Measurements from ENCODE around the gene RMND5A.
"Not testable (repeated sequence)": the region's sequence is repeated elsewhere in the genome, so short reads cannot be mapped to it uniquely, and the experiment has no call there.

Gene RMND5A

DNA sequence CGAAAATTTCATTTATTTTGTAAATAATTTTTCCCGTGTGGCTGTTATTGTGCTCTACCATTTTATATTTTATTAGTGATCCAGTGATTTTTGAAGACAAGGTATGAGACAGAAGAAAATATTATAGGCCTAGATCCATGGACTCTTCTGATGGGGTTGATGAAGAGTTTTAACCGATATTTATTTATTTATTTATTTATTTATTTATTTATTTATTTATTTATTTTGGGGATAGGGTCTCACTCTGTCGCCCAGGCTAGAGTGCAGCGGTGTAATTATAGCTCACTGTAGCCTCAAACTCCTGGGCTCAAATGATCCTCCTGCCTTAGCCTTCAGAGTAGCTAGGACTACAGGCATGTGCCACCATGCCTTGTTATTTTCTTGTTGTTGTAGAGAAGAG is 33.6 kb upstream of the RMND5A start:
- no peak overlapping the region for H2AFZ ChIP-seq (ENCODE audit: low read length, unreplicated experiment)

DNA sequence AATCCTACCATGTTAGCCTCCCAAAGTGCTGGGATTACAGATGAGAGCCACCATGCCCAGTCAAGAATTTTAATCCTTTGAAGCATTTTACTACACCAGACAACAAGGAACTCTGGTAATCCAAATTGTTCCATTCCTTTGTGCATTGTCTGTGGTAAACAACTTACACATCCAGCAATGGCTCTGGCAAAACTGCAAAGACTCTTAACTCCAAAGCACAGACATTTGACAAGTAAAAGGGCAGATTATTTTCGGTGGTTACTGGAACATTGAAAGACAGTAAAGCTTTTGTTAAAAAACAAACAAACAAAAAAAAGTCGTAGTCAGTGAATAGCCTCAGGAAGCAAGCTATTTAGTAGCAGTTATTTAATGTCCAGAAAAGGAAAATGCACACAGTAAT is 33.2 kb upstream of the RMND5A start:
- no peak overlapping the region for H2AFZ ChIP-seq (ENCODE audit: low read length, unreplicated experiment)
- H3K27me3 ChIP-seq (ENCODE audit: insufficient read depth, low read length): no peaks in the 10 kb centered on the region
- H3K4me1 ChIP-seq (ENCODE audit: control insufficient read depth, insufficient read depth, low read length, unreplicated experiment): no peaks in the 10 kb centered on the region
- no peak overlapping the region for H3K4me3 ChIP-seq (ENCODE audit: low read depth, low read length)
- H3K36me3 ChIP-seq (ENCODE audit: insufficient read depth, low read length): no peaks in the 10 kb centered on the region
- no peak overlapping the region for H3K27ac ChIP-seq (ENCODE audit: low read depth, low read length)
- H3K79me2 ChIP-seq (ENCODE audit: control insufficient read depth, insufficient read depth, low read length, unreplicated experiment): no peaks in the 10 kb centered on the region

More for the DNA sequence above, 33.6 kb upstream of the RMND5A start:
- no peak overlapping the region for H3K4me3 ChIP-seq (ENCODE audit: low read depth, low read length)
- no peaks in the 10 kb centered on the region for H3K79me2 ChIP-seq (ENCODE audit: control insufficient read depth, insufficient read depth, low read length, unreplicated experiment)
- H3K4me1 ChIP-seq (ENCODE audit: control insufficient read depth, insufficient read depth, low read length, unreplicated experiment): no peaks in the 10 kb centered on the region
- H3K27me3 ChIP-seq (ENCODE audit: insufficient read depth, low read length): no peaks in the 10 kb centered on the region
- H3K36me3 ChIP-seq (ENCODE audit: insufficient read depth, low read length): no peaks in the 10 kb centered on the region
- H3K27ac ChIP-seq (ENCODE audit: low read depth, low read length): no peak overlapping the region

DNA sequence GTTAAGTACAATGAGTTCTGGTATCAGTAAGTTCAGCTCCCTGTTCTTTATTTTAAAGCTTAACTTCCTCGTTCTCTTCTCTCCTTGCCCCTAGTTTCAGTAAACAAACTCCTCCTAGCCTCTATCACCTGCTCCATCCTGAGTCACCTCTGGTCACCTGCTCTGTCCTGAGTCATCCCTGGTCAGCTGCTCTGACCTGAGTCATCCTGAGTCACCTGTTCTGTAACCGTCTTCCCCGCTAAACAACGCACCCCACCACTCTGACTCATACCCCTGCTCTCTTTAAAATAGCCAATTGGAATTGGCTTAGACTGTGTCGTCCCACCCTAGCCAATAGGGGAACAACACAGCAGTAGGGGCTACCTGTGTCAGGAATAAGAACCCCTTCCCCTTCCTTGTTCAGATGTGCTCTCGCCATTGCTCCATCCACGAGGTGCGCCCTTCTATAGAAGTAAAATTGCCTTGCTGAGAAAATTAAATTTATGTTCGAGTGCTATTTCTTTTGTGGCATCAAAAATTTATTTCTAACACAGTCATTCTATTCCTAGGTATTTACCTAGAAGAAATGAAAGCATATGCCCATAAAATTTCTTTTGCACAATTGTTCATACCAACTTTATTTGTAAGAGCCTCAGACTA is 24.9 kb upstream of the RMND5A start:
- Histone ChIP-seq H3K27ac (ENCODE audit: low read depth, low read length) (no peak overlapping the region), H3K4me3 (ENCODE audit: low read depth, low read length) (no peak overlapping the region), H2AFZ (ENCODE audit: low read length, unreplicated experiment) (no peak overlapping the region), H3K36me3 (ENCODE audit: insufficient read depth, low read length) (no peaks in the 10 kb centered on the region), H3K4me1 (ENCODE audit: control insufficient read depth, insufficient read depth, low read length, unreplicated experiment) (no peaks in the 10 kb centered on the region), H3K79me2 (ENCODE audit: control insufficient read depth, insufficient read depth, low read length, unreplicated experiment) (no peaks in the 10 kb centered on the region), H3K27me3 (ENCODE audit: insufficient read depth, low read length) (no peaks in the 10 kb centered on the region)

- H3K4me1 ChIP-seq (ENCODE audit: control insufficient read depth, insufficient read depth, low read length, unreplicated experiment): no peaks in the 10 kb centered on the region
- no peaks in the 10 kb centered on the region for H3K79me2 ChIP-seq (ENCODE audit: control insufficient read depth, insufficient read depth, low read length, unreplicated experiment)
- H3K36me3 ChIP-seq (ENCODE audit: insufficient read depth, low read length): no peaks in the 10 kb centered on the region
- peak overlapping the region; percentile 20 for H2AFZ ChIP-seq (ENCODE audit: low read length, unreplicated experiment)
- H3K27me3 ChIP-seq (ENCODE audit: insufficient read depth, low read length): no peaks in the 10 kb centered on the region
- no peak overlapping the region for H3K27ac ChIP-seq (ENCODE audit: low read depth, low read length)
- H3K4me3 ChIP-seq (ENCODE audit: low read depth, low read length): no peak overlapping the region
Observed at GRCh38 chr2:86697551-86698104, 22.5 kb upstream of the RMND5A start.

GRCh38 chr2:86700690-86701089 is 19.4 kb upstream of the RMND5A start:
- Histone ChIP-seq H3K27ac (ENCODE audit: low read depth, low read length) (no peak overlapping the region), H3K4me1 (ENCODE audit: control insufficient read depth, insufficient read depth, low read length, unreplicated experiment) (peaks cover 19% of the 10 kb centered on the region), H3K4me3 (ENCODE audit: low read depth, low read length) (no peak overlapping the region), H3K79me2 (ENCODE audit: control insufficient read depth, insufficient read depth, low read length, unreplicated experiment) (no peaks in the 10 kb centered on the region), H2AFZ (ENCODE audit: low read length, unreplicated experiment) (no peak overlapping the region), H3K27me3 (ENCODE audit: insufficient read depth, low read length) (no peaks in the 10 kb centered on the region), H3K36me3 (ENCODE audit: insufficient read depth, low read length) (no peaks in the 10 kb centered on the region)

DNA sequence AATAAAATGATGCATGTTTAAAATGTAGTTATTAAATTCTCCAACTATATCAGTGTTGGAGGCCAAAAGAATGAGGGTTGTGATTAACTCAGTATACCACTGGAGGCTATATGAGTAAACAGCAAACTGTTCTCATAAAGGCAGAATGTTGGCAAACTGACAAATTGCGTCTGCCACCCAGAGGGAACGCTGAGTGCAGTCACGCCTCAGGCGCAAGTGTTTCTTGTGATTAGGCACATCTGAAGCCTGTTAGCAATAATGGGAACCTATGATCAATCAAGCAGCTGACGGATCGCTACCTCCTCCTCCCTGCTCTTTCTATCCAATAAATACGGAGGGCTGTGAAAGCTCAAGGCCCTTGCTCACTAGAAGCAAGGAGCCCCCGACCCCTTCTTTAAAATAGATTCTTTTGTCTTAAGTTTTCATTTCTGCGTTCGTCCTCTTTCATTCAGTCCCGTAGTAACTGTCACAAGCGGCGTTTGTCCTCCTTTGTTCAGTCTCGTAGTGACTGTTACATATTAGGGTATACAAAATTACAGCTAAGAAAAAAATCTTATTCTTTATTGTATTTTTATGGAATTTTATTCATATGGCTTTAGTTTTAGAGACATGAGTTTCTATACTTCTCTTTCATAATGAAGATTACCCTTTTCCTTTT is 16.3 kb upstream of the RMND5A start:
- no peak overlapping the region for H2AFZ ChIP-seq (ENCODE audit: low read length, unreplicated experiment)
- peak overlapping the region; percentile 38 for H3K4me3 ChIP-seq (ENCODE audit: low read depth, low read length)
- H3K27me3 ChIP-seq (ENCODE audit: insufficient read depth, low read length): no peaks in the 10 kb centered on the region
- H3K36me3 ChIP-seq (ENCODE audit: insufficient read depth, low read length): no peaks in the 10 kb centered on the region
- H3K4me1 ChIP-seq (ENCODE audit: control insufficient read depth, insufficient read depth, low read length, unreplicated experiment): peaks cover 19% of the 10 kb centered on the region
- H3K27ac ChIP-seq (ENCODE audit: low read depth, low read length): peak overlapping the region; percentile 28
- no peaks in the 10 kb centered on the region for H3K79me2 ChIP-seq (ENCODE audit: control insufficient read depth, insufficient read depth, low read length, unreplicated experiment)

- H2AFZ ChIP-seq (ENCODE audit: low read length, unreplicated experiment): no peak overlapping the region
- no peaks in the 10 kb centered on the region for H3K27me3 ChIP-seq (ENCODE audit: insufficient read depth, low read length)
- peak overlapping the region; percentile 28 for H3K27ac ChIP-seq (ENCODE audit: low read depth, low read length)
- H3K4me1 ChIP-seq (ENCODE audit: control insufficient read depth, insufficient read depth, low read length, unreplicated experiment): peaks cover 19% of the 10 kb centered on the region
- no peaks in the 10 kb centered on the region for H3K79me2 ChIP-seq (ENCODE audit: control insufficient read depth, insufficient read depth, low read length, unreplicated experiment)
- no peaks in the 10 kb centered on the region for H3K36me3 ChIP-seq (ENCODE audit: insufficient read depth, low read length)
- peak overlapping the region; percentile 38; the same call in 1 of the 2 replicates for H3K4me3 ChIP-seq (ENCODE audit: low read depth, low read length)
Observed at GRCh38 chr2:86704459-86704971, 15.6 kb upstream of the RMND5A start.

DNA sequence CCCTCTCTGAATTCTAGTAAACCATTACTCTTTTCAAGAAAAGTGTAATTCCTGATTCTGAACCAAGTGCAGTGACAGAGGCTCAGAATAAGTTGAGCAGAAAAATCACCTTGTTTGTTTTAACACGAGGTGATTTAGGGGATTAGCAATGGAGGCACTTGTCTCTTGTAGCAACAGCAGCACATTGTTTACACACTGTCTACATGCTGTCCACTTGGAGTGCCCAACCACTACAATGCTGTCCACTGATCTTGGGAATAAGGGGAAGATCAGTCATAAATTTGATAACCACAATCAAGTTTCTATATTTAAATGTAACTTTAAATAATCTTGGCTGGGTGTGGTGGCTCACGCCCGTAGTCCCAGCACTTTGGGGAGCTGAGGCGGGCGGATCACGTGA is 13.9 kb upstream of the RMND5A start:
- no peak overlapping the region for H3K27ac ChIP-seq (ENCODE audit: low read depth, low read length)

GRCh38 chr2:86706935-86707334 is 13.2 kb upstream of the RMND5A start:
- Histone ChIP-seq H2AFZ (ENCODE audit: low read length, unreplicated experiment) (no peak overlapping the region), H3K4me3 (ENCODE audit: low read depth, low read length) (no peak overlapping the region), H3K79me2 (ENCODE audit: control insufficient read depth, insufficient read depth, low read length, unreplicated experiment) (no peaks in the 10 kb centered on the region), H3K4me1 (ENCODE audit: control insufficient read depth, insufficient read depth, low read length, unreplicated experiment) (peaks cover 19% of the 10 kb centered on the region), H3K27me3 (ENCODE audit: insufficient read depth, low read length) (no peaks in the 10 kb centered on the region), H3K27ac (ENCODE audit: low read depth, low read length) (no peak overlapping the region), H3K36me3 (ENCODE audit: insufficient read depth, low read length) (no peaks in the 10 kb centered on the region)

More for the DNA sequence above, 13.9 kb upstream of the RMND5A start:
- H3K27me3 ChIP-seq (ENCODE audit: insufficient read depth, low read length): no peaks in the 10 kb centered on the region
- H3K36me3 ChIP-seq (ENCODE audit: insufficient read depth, low read length): no peaks in the 10 kb centered on the region
- no peak overlapping the region for H3K4me3 ChIP-seq (ENCODE audit: low read depth, low read length)
- H3K79me2 ChIP-seq (ENCODE audit: control insufficient read depth, insufficient read depth, low read length, unreplicated experiment): no peaks in the 10 kb centered on the region
- no peak overlapping the region for H2AFZ ChIP-seq (ENCODE audit: low read length, unreplicated experiment)
- H3K4me1 ChIP-seq (ENCODE audit: control insufficient read depth, insufficient read depth, low read length, unreplicated experiment): peaks cover 19% of the 10 kb centered on the region

GRCh38 chr2:86708126-86708525 is 12.0 kb upstream of the RMND5A start:
- not testable (repeated sequence) for H3K4me3 ChIP-seq (ENCODE audit: low read depth, low read length); H3K27ac ChIP-seq (ENCODE audit: low read depth, low read length); H3K79me2 ChIP-seq (ENCODE audit: control insufficient read depth, insufficient read depth, low read length, unreplicated experiment); H3K27me3 ChIP-seq (ENCODE audit: insufficient read depth, low read length); H2AFZ ChIP-seq (ENCODE audit: low read length, unreplicated experiment); H3K36me3 ChIP-seq (ENCODE audit: insufficient read depth, low read length)
- peaks cover 18% of the 10 kb centered on the region for H3K4me1 ChIP-seq (ENCODE audit: control insufficient read depth, insufficient read depth, low read length, unreplicated experiment)

Data from ACC112 (cell line).